K562 (cell line): ENCODE measurements around the gene UBASH3A. TPM values are rescaled to one million over a fixed set of nuclear protein-coding genes. Genes with fewer than 3 reads are reported as not detected.
A peak's percentile ranks its signal among the peaks of the same experiment; 100 is the strongest.
"Not testable (repeated sequence)": the region's sequence is repeated elsewhere in the genome, so short reads cannot be mapped to it uniquely, and the experiment has no call there.

Source experiments
- ATAC-seq: fragments of 200-7000 bp; cut with Tn5 transposase; 3 replicates; pipeline ENCODE4 v1.9.1; 2020; ENCODE audit warnings: moderate library complexity
- BruUV-seq: library from RNA; stranded (reverse); fragments of 400-500 nt; replicated peaks from 2 replicates; lab custom pipeline; 2021; lab: Mats Ljungman, UMichigan
- CTCF ChIA-PET: fragments of 300-600 bp; formaldehyde crosslinking; extraction: SDS; loops from one replicate; lab custom pipeline; 2021; ENCODE audit warnings: low intra/inter-chr PET ratio; lab: Yijun Ruan, JAX
- POLR2A ChIA-PET: fragments of 300-600, 350-650 bp; sonication (Branson Sonifier 250); formaldehyde crosslinking; extraction: SDS; loops from one replicate; lab custom pipeline; 2021; ENCODE audit warnings: antibody characterized with exemption, inconsistent platforms; lab: Yijun Ruan, JAX
- DNase-seq, 4 experiments: peaks; one replicate each; pipeline versions ENCODE4 v3.0.0 to v3.0.0-alpha.2; 2011 to 2018; ENCODE audit warnings: low spot score in 3 of 4, mixed read lengths in 3 of 4; ENCODE audit errors: extremely low read depth in 1 of 4
- FAIRE-seq: peaks from 2 replicates; lab custom pipeline; 2011; peaks lifted over from hg19 to GRCh38; lab: Jason Lieb, UNC
- H2AFZ ChIP-seq: 2 replicates; pipeline ENCODE4 v1.6.0; 2011; ENCODE audit warnings: low read depth, low read length, control low read depth, inconsistent platforms
- H3K27ac ChIP-seq: fragments of 200-600 bp; 3 replicates; pipeline ENCODE4 v1.8.0; 2011; ENCODE audit warnings: low read depth, mild to moderate bottlenecking, control low read depth, inconsistent platforms, low read length, moderate library complexity, mixed read lengths; ENCODE audit errors: extremely low read depth
- H3K27me3 ChIP-seq, 2 experiments: fragments of 300-600 bp in 1 of 2; 2 replicates in 1 of 2; 3 replicates in 1 of 2; pipeline versions ENCODE4 v1.6.0 to v1.8.0; 2011; ENCODE audit warnings: inconsistent platforms in 2 of 2, low read length in 2 of 2, mild to moderate bottlenecking in 1 of 2, mixed read lengths in 1 of 2, moderate library complexity in 1 of 2; ENCODE audit not compliant: control insufficient read depth in 2 of 2, insufficient read depth in 2 of 2
- H3K36me3 ChIP-seq: fragments of 300-600 bp; 3 replicates; pipeline ENCODE4 v1.8.0; 2011; ENCODE audit warnings: mild to moderate bottlenecking, low read length, inconsistent platforms; ENCODE audit not compliant: control insufficient read depth, insufficient read depth
- H3K4me1 ChIP-seq, 2 experiments: fragments of 200-600 bp in 1 of 2; replicated peaks in 1 of 2; 2 replicates in 1 of 2; 3 replicates in 1 of 2; pipeline versions ENCODE4 v1.5.1 to v1.8.0; 2011; ENCODE audit warnings: inconsistent platforms in 2 of 2, low read length in 2 of 2, mild to moderate bottlenecking in 1 of 2, mixed read lengths in 1 of 2, moderate library complexity in 1 of 2; ENCODE audit not compliant: control insufficient read depth in 2 of 2, insufficient read depth in 2 of 2
- H3K4me2 ChIP-seq: 2 replicates; pipeline ENCODE4 v1.6.1; 2011; ENCODE audit warnings: low read length, control low read depth, inconsistent platforms, mixed read lengths; ENCODE audit not compliant: insufficient read depth
- H3K4me3 ChIP-seq: fragments of 200-600 bp; sonication (generic), shearing (Covaris generic); 2 replicates; pipeline ENCODE4 v1.5.1; 2016; ENCODE audit warnings: control low read depth, inconsistent platforms
- H3K79me2 ChIP-seq: fragments of 200-600 bp; 3 replicates; pipeline ENCODE4 v1.8.0; 2011; ENCODE audit warnings: low read length, inconsistent platforms; ENCODE audit not compliant: control insufficient read depth, insufficient read depth
- H3K9ac ChIP-seq, 2 experiments: 2 replicates each; pipeline versions ENCODE4 v1.6.0 to v1.6.1; 2011; ENCODE audit warnings: low read depth in 2 of 2, low read length in 2 of 2, control low read depth in 1 of 2, inconsistent platforms in 1 of 2, mild to moderate bottlenecking in 1 of 2, mixed read lengths in 1 of 2; ENCODE audit not compliant: insufficient read depth in 1 of 2
- H3K9me1 ChIP-seq: one replicate; pipeline ENCODE4 v1.6.0; 2011; ENCODE audit warnings: inconsistent platforms, mild to moderate bottlenecking, low read length, moderate library complexity; ENCODE audit not compliant: control insufficient read depth, insufficient read depth
- H3K9me3 ChIP-seq: replicated peaks from 2 replicates; pipeline ENCODE4 v1.5.1; 2011; ENCODE audit warnings: low read depth, low read length, inconsistent platforms; ENCODE audit not compliant: control insufficient read depth, insufficient read depth
- H4K20me1 ChIP-seq: replicated peaks from 2 replicates; pipeline ENCODE4 v1.6.1; 2011; ENCODE audit warnings: low read length, inconsistent platforms, mixed read lengths; ENCODE audit not compliant: control insufficient read depth, insufficient read depth
- BRF1 ChIP-seq: IDR thresholded peaks from 3 replicates; pipeline ENCODE4 v1.6.1; 2011; ENCODE audit warnings: borderline replicate concordance, mild to moderate bottlenecking; ENCODE audit not compliant: insufficient read length; ENCODE audit errors: extremely low read depth
- CBX2 ChIP-seq: fragments of 200-600 bp; sonication (generic); IDR thresholded peaks from one replicate; pipeline ENCODE4 v1.6.1; 2012; ENCODE audit warnings: mild to moderate bottlenecking, low read length, inconsistent platforms; ENCODE audit not compliant: insufficient read depth, poor library complexity, severe bottlenecking
- EP300 ChIP-seq: IDR thresholded peaks from 2 replicates; pipeline ENCODE4 v1.6.1; 2012; ENCODE audit warnings: low read length, improper control_type of control experiment
- HDAC3 ChIP-seq: fragments of 450-650 bp; IDR thresholded peaks from 2 replicates; pipeline ENCODE4 v1.6.1; 2018; ENCODE audit warnings: borderline replicate concordance, mild to moderate bottlenecking, moderate library complexity; ENCODE audit not compliant: partially characterized antibody
- HEY1 ChIP-seq: fragments of 250-450 bp; sonication (Bioruptor Pico); IDR thresholded peaks from 2 replicates; pipeline ENCODE4 v1.5.0; 2020; ENCODE audit warnings: mild to moderate bottlenecking, moderate library complexity, borderline replicate concordance
- KLF6 ChIP-seq: fragments of 250-450 bp; sonication (Bioruptor Pico); IDR thresholded peaks from 2 replicates; pipeline ENCODE4 v1.4.0; 2020; ENCODE audit warnings: mild to moderate bottlenecking, moderate library complexity, borderline replicate concordance
- NEUROD1 ChIP-seq: fragments of 150-350 bp; IDR thresholded peaks from 2 replicates; pipeline ENCODE4 v1.6.1; 2014; ENCODE audit warnings: borderline replicate concordance, low read length, low read depth; ENCODE audit not compliant: partially characterized antibody
- RBBP5 ChIP-seq: fragments of 200-600 bp; sonication (generic); IDR thresholded peaks from 2 replicates; pipeline ENCODE4 v1.6.1; 2012; ENCODE audit warnings: borderline replicate concordance, mild to moderate bottlenecking, low read length, control low read depth, inconsistent platforms; ENCODE audit not compliant: insufficient read depth, poor library complexity, severe bottlenecking
- ZFP30 ChIP-seq: fragments of 250-450 bp; sonication (Bioruptor Pico); IDR thresholded peaks from 2 replicates; pipeline ENCODE4 v1.8.0; 2022; ENCODE audit warnings: moderate library complexity, mild to moderate bottlenecking, inconsistent platforms, borderline replicate concordance
- ZNF121 ChIP-seq: sonication (generic); formaldehyde crosslinking; conservative IDR thresholded peaks from 2 replicates; pipeline ENCODE4 v1.8.0; 2022; ENCODE audit warnings: missing genetic modification reagents
- ZNF589 ChIP-seq: fragments of 200-800 bp; sonication (Bioruptor generic); IDR thresholded peaks from 2 replicates; pipeline ENCODE4 v1.6.1; 2016; ENCODE audit warnings: low read depth, missing genetic modification characterization, missing compliant biosample characterization
- WGBS: fragments of 100-300 bp; shearing (Covaris generic); methylation state at CpG from one replicate; pipeline ENCODE4 v1.1.6; 2016; ENCODE audit warnings: low coverage, mixed read lengths; ENCODE audit not compliant: insufficient coverage; ENCODE audit errors: missing lambda C conversion rate; 5-methylcytosine and 5-hydroxymethylcytosine counted together
- in situ Hi-C: fragments of 300-500 bp; cut with MboI; formaldehyde crosslinking; loops from 4 replicates; pipeline ENCODE4 v1.15.0; 2018; ENCODE audit warnings: inconsistent platforms, mixed read lengths
- intact Hi-C: fragments of 100-400 bp; cut with micrococcal nuclease; formaldehyde crosslinking; loops from 2 replicates; pipeline ENCODE4 v1.14.2; 2022
- polyA plus RNA-seq, 8 experiments: library from polyadenylated mRNA; depleted of rRNA in 4 of 8; stranded (reverse) in 5 of 8; unstranded in 3 of 8; fragments of >200 nt; fragmentation: Nextera tagmentation in 2 of 8; fragmentation: Illumina TruSeq in 1 of 8; extraction: Ambion mirVana in 2 of 8; extraction: Trizol in 1 of 8; gene quantifications; 2 replicates each; pipeline versions ENCODE4 v1.2.1 to v1.2.3, GENCODE V29; 2011 to 2014; ENCODE audit warnings: inconsistent platforms in 1 of 8, missing spikeins in 1 of 8
- total RNA-seq, 7 experiments: library from RNA; depleted of rRNA in 6 of 7; stranded (reverse); fragments of >200 nt in 6 of 7; fragmentation: Illumina TruSeq in 2 of 7; extraction: Trizol in 2 of 7; gene quantifications; 2 replicates each; pipeline versions ENCODE4 v1.2.1 to v1.2.3, GENCODE V29; 2011 to 2021; ENCODE audit warnings: low replicate concordance in 1 of 7
- TF ChIP-seq, protein P1 (sequence below): fragments of 250-450 bp; sonication (Bioruptor Pico); IDR thresholded peaks from 2 replicates; pipeline ENCODE4 v1.4.0; 2020; ENCODE audit warnings: mild to moderate bottlenecking, moderate library complexity

Gene UBASH3A
- total and polyA plus RNA-seq, 9 of the 15 experiments (the other 6 are each of a cell fraction or from before 2014, with no cell fraction given): 0.23 to 1.8 (median 1.1) TPM

DNA sequence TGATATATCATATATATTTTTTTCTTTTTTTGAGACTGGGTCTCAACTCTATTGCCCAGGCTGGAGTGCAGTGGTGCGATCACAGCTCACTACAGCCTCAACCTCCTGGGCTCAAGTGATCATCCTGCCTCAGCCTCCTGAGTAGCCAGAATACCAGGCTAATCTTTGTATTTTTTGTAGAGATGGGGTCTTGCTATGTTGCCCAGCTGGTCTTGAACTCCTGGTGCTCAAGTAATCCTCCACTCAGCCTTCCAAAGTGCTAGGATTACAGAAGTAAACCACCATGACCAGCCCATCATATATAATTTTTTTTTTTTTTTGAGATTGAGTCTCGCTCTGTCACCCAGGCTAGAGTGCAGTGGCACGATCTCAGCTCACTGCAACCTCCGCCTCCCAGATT is 66.0 kb downstream of the UBASH3A start:
- H3K4me3 ChIP-seq, H3K36me3 ChIP-seq, H3K9ac ChIP-seq, CTCF ChIA-PET, BruUV-seq, DNase-seq, H3K79me2 ChIP-seq, H3K9me1 ChIP-seq, FAIRE-seq, H3K4me2 ChIP-seq, H3K9me3 ChIP-seq, H3K27ac ChIP-seq, ATAC-seq, H4K20me1 ChIP-seq, H2AFZ ChIP-seq: not testable (repeated sequence)
- intact Hi-C loops: loop anchor here (5.0 kb wide), 1 partner anchor 68 kb away; no protein-coding TSS in a partner anchor
- Histone ChIP-seq H3K27me3 (peaks cover 24 to 31% of the 10 kb centered on the region in 2 experiments), H3K4me1 (peaks cover 25 to 29% of the 10 kb centered on the region in 2 experiments)
- TF ChIP-seq ZNF121 (CRISPR knock-in tag): peak; percentile 54; the same call in 1 of the 2 replicates
- WGBS: 19% methylated on average over 4 of the region's 4 CpGs
- POLR2A ChIA-PET: interaction anchor here (0.7 to 1.8 kb wide), 2 partner anchors 10 to 157 kb away, joined by 3 to 7 read pairs; no protein-coding TSS in a partner anchor
- in situ Hi-C loops: loop anchor here (5.0 kb wide), 1 partner anchor 58 kb away; no protein-coding TSS in a partner anchor

GRCh38 chr21:42471206-42471605 is 67.5 kb downstream of the UBASH3A start:
- Histone ChIP-seq H3K4me1 (peaks cover 12 to 17% of the 10 kb centered on the region in 2 experiments), H3K9me3 (no peaks in the 10 kb centered on the region), H3K4me2 (no peak overlapping the region), H3K27me3 (peaks cover 28 to 43% of the 10 kb centered on the region in 2 experiments), H4K20me1 (no peaks in the 10 kb centered on the region), H3K9ac (no peak overlapping the region), H3K27ac (no peak overlapping the region), H3K9me1 (no peaks in the 10 kb centered on the region), H3K4me3 (no peak overlapping the region), H2AFZ (no peak overlapping the region), H3K36me3 (no peaks in the 10 kb centered on the region), H3K79me2 (no peaks in the 10 kb centered on the region)
- in situ Hi-C loops (no loop called here), intact Hi-C loops (no loop called here)
- 26% methylated on average over 9 of the region's 9 CpGs for WGBS
- BruUV-seq: no TSS peak
- ChIA-PET POLR2A (no interaction called here), CTCF (no interaction called here)
- FAIRE-seq: no peak
- no peak for ATAC-seq
- DNase-seq: no peak
- TF ChIP-seq ZNF589 (CRISPR knock-in tag): no peak
- TF ChIP-seq HEY1 (CRISPR knock-in tag): no peak
- TF ChIP-seq NEUROD1: no peak
- TF ChIP-seq HDAC3: no peak
- no peak for TF ChIP-seq RBBP5
- TF ChIP-seq, protein P1, sequence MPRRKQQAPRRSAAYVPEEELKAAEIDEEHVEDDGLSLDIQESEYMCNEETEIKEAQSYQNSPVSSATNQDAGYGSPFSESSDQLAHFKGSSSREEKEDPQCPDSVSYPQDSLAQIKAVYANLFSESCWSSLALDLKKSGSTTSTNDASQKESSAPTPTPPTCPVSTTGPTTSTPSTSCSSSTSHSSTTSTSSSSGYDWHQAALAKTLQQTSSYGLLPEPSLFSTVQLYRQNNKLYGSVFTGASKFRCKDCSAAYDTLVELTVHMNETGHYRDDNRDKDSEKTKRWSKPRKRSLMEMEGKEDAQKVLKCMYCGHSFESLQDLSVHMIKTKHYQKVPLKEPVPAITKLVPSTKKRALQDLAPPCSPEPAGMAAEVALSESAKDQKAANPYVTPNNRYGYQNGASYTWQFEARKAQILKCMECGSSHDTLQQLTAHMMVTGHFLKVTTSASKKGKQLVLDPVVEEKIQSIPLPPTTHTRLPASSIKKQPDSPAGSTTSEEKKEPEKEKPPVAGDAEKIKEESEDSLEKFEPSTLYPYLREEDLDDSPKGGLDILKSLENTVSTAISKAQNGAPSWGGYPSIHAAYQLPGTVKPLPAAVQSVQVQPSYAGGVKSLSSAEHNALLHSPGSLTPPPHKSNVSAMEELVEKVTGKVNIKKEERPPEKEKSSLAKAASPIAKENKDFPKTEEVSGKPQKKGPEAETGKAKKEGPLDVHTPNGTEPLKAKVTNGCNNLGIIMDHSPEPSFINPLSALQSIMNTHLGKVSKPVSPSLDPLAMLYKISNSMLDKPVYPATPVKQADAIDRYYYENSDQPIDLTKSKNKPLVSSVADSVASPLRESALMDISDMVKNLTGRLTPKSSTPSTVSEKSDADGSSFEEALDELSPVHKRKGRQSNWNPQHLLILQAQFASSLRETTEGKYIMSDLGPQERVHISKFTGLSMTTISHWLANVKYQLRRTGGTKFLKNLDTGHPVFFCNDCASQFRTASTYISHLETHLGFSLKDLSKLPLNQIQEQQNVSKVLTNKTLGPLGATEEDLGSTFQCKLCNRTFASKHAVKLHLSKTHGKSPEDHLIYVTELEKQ: no peak
- no peak for TF ChIP-seq KLF6 (CRISPR knock-in tag)
- TF ChIP-seq CBX2: no peak
- no peak for TF ChIP-seq EP300
- no peak for TF ChIP-seq ZFP30 (CRISPR knock-in tag)
- no peak for TF ChIP-seq BRF1
